Right lobe of liver (tissue), 6 donors: ENCODE measurements around the gene CFAP46. TPM values are rescaled to one million over a fixed set of nuclear protein-coding genes. Genes with fewer than 3 reads are reported as not detected.

Source experiments
- ATAC-seq, 4 donors: fragments of 200-7000 bp; cut with Tn5 transposase; one replicate each; pipeline ENCODE4 v1.9.1; 2020; ENCODE audit warnings: mild to moderate bottlenecking in 4 of 4, moderate library complexity in 4 of 4
- DNase-seq, 3 donors: peaks; one replicate each; pipeline ENCODE4 v3.0.0-alpha.2; 2020
- H3K27ac ChIP-seq, 3 donors: fragments of 200-600 bp; one replicate each; pipeline ENCODE4 v1.8.0; 2022
- H3K27me3 ChIP-seq, 2 donors: fragments of 200-600 bp; one replicate each; pipeline ENCODE4 v1.8.0; 2022
- H3K36me3 ChIP-seq, 4 donors: fragments of 200-600 bp; sonication (generic) in 1 of 4; one replicate each; pipeline versions ENCODE4 v1.5.1 to v1.8.0; 2017 to 2022; ENCODE audit warnings: control low read depth in 1 of 4
- H3K4me1 ChIP-seq, 4 donors: fragments of 200-600 bp; sonication (generic) in 1 of 4; one replicate each; pipeline versions ENCODE4 v1.5.1 to v1.8.0; 2017 to 2022; ENCODE audit warnings: control low read depth in 1 of 4
- H3K4me3 ChIP-seq, 3 donors: fragments of 200-600 bp; one replicate each; pipeline ENCODE4 v1.8.0; 2022
- H3K9me3 ChIP-seq, 4 donors: fragments of 200-600 bp; sonication (generic) in 1 of 4; one replicate each; pipeline versions ENCODE4 v1.5.1 to v1.8.0; 2017 to 2022; ENCODE audit warnings: control low read depth in 1 of 4
- POLR2A ChIP-seq: fragments of 450-650 bp; IDR thresholded peaks from one replicate; pipeline ENCODE4 v1.6.1; 2017; ENCODE audit warnings: antibody characterized with exemption, mild to moderate bottlenecking
- WGBS: methylation state at CpG from one replicate; pipeline ENCODE4 v1.1.6; 2018; ENCODE audit warnings: low coverage, low lambda C conversion rate; ENCODE audit not compliant: insufficient coverage; ENCODE audit errors: missing lambda C conversion rate; 5-methylcytosine and 5-hydroxymethylcytosine counted together
- intact Hi-C, 2 donors: fragments of 100-400 bp; cut with DNase I; formaldehyde crosslinking; loops; one replicate each; pipeline versions ENCODE4 v1.11.2 to v1.14.1; 2022
- total RNA-seq, 6 experiments: library from RNA; depleted of rRNA in 2 of 6; stranded (reverse); fragments of >200 nt in 2 of 6; fragmentation: NEBNext Ultra II Directional in 3 of 6; extraction: Animal tissue kit (Norgen Biotek cat#: 25700) in 3 of 6; gene quantifications; one replicate each; pipeline versions ENCODE4 v1.1.0 to v1.2.4, GENCODE V29; 2016 to 2023
- TF ChIP-seq, protein P1 (sequence below), 4 donors: fragments of 200-600 bp in 3 of 4; fragments of 450-650 bp in 1 of 4; IDR thresholded peaks; one replicate each; pipeline versions ENCODE4 v1.5.1 to v1.8.0; 2016 to 2022; ENCODE audit warnings: antibody characterized with exemption in 4 of 4, mild to moderate bottlenecking in 2 of 4
- donor health status: DM: no; HTN: yes; CAD: no.
- donor health status: DM: no; HTN: no; CAD: no.
- donor health status: DM: no; HTN: no; CAD: no.
- donor health status: DM: no; HTN: yes; CAD: no.
- donor health status: DM: no; HTN: yes; CAD: no.

CFAP46 gene
- total RNA-seq, 6 experiments from 2014 or later = 0.16 to 0.67 (median 0.32) TPM

GRCh38 chr10:132804287-132804686, 138.1 kb downstream of the CFAP46 start:
- Histone ChIP-seq H3K9me3 (no peaks in the 10 kb centered on the region), H3K27me3 (no peaks in the 10 kb centered on the region), H3K4me3 (no peak overlapping the region), H3K36me3 (no peaks in the 10 kb centered on the region), H3K4me1 (no peaks in the 10 kb centered on the region), H3K27ac (no peak overlapping the region)
- 82% methylated on average over 11 of the region's 11 CpGs for WGBS
- DNase-seq = no peak
- ATAC-seq = no peak
- intact Hi-C loops = no loop called here
- TF ChIP-seq, protein P1, sequence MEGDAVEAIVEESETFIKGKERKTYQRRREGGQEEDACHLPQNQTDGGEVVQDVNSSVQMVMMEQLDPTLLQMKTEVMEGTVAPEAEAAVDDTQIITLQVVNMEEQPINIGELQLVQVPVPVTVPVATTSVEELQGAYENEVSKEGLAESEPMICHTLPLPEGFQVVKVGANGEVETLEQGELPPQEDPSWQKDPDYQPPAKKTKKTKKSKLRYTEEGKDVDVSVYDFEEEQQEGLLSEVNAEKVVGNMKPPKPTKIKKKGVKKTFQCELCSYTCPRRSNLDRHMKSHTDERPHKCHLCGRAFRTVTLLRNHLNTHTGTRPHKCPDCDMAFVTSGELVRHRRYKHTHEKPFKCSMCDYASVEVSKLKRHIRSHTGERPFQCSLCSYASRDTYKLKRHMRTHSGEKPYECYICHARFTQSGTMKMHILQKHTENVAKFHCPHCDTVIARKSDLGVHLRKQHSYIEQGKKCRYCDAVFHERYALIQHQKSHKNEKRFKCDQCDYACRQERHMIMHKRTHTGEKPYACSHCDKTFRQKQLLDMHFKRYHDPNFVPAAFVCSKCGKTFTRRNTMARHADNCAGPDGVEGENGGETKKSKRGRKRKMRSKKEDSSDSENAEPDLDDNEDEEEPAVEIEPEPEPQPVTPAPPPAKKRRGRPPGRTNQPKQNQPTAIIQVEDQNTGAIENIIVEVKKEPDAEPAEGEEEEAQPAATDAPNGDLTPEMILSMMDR (IDR thresholded peaks at IDR 0.05) = no peak
- TF ChIP-seq POLR2A = no peak

DNA sequence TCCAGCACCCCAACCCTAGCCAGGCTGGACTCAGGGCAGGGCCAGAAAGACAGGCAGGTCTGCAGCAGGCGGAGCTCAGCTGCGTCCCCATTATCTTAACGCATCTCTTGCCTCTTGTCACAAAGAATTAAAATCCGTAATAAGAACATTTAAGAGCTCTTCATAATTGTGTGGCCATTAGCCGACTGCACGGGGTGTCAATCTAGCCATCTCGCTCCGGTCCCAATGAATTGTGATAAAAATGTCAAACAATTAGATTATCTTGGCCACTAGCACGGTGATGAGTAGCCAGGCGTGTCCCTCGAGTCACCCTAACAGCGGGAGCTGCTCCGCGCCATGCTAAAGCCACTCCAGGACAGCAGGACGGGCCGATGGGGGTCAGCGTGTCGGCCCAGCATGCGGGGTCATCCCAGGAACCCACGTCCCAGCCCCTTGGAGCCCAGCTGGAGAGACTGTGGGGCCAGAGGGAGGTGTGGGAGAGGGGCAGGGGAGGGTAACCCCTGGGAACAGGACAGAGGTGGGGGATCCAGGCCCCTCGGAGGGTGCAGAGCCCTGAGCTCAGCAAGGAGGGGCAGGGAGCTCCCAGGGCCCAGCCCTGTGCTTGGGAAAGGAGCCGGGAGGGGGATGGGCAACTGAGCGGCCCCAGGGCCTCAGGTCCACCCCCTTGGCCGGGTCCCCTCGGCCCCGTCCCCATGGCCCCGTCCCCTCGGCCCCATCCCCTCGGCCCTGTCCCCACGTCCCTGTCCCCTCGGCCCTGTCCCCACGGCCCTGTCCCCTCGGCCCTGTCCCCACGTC, 138.8 kb downstream of the CFAP46 start:
- Histone ChIP-seq H3K4me1 (no peaks in the 10 kb centered on the region), H3K4me3 (no peak overlapping the region), H3K27me3 (no peaks in the 10 kb centered on the region), H3K36me3 (no peaks in the 10 kb centered on the region), H3K27ac (no peak overlapping the region), H3K9me3 (no peaks in the 10 kb centered on the region)
- TF ChIP-seq, protein P1 (IDR thresholded peaks at IDR 0.05) = no peak
- no peak for TF ChIP-seq POLR2A
- ATAC-seq = peak in 1 of 4 donors; percentile 17
- 78% methylated on average over 14 of the region's 34 CpGs for WGBS
- DNase-seq = no peak
- intact Hi-C loops = no loop called here

- no peak for DNase-seq
- Histone ChIP-seq H3K4me3 (no peak overlapping the region), H3K4me1 (no peaks in the 10 kb centered on the region), H3K36me3 (no peaks in the 10 kb centered on the region), H3K9me3 (no peaks in the 10 kb centered on the region), H3K27me3 (no peaks in the 10 kb centered on the region), H3K27ac (no peak overlapping the region)
- WGBS = 56% methylated on average over 5 of the region's 16 CpGs
- intact Hi-C loops = no loop called here
- TF ChIP-seq, protein P1 (IDR thresholded peaks at IDR 0.05) = no peak
- TF ChIP-seq POLR2A = no peak
- no peak for ATAC-seq
Observed at GRCh38 chr10:132802694-132803320, 139.6 kb downstream of the CFAP46 start.

GRCh38 chr10:132802048-132802447, 140.3 kb downstream of the CFAP46 start:
- WGBS = 32% methylated on average over 3 of the region's 8 CpGs

More at GRCh38 chr10:132802048-132802447, 140.3 kb downstream of the CFAP46 start:
- DNase-seq (no peak), ATAC-seq (no peak)
- no peaks in the 10 kb centered on the region for H3K4me1 ChIP-seq
- intact Hi-C loops = no loop called here
- no peaks in the 10 kb centered on the region for H3K36me3 ChIP-seq
- H3K27me3 ChIP-seq = no peaks in the 10 kb centered on the region
- no peak overlapping the region for H3K27ac ChIP-seq
- no peak overlapping the region for H3K4me3 ChIP-seq
- H3K9me3 ChIP-seq = no peaks in the 10 kb centered on the region
- TF ChIP-seq POLR2A = no peak
- TF ChIP-seq, protein P1 (IDR thresholded peaks at IDR 0.05) = no peak
